Vagina (tissue), 2 donors: Measurements from ENCODE around the gene OR10R2. TPM values are rescaled to one million over a fixed set of nuclear protein-coding genes. Genes with fewer than 3 reads are reported as not detected.

ENCODE experiments used
- DNase-seq, 2 donors: peaks; one replicate each; pipeline ENCODE4 v3.0.0-alpha.2; 2017; ENCODE audit errors: extremely low spot score in 2 of 2
- H3K27ac ChIP-seq: fragments of 200-600 bp; sonication (generic); one replicate; pipeline ENCODE4 v1.5.1; 2019
- H3K27me3 ChIP-seq: fragments of 200-600 bp; sonication (generic); one replicate; pipeline ENCODE4 v1.5.1; 2019
- H3K36me3 ChIP-seq, 2 donors: fragments of 200-600 bp; sonication (generic); one replicate each; pipeline ENCODE4 v1.5.1; 2017 to 2019
- H3K4me1 ChIP-seq: fragments of 200-600 bp; sonication (generic); one replicate; pipeline ENCODE4 v1.5.1; 2019
- H3K4me3 ChIP-seq, 2 donors: fragments of 200-600 bp; sonication (generic); 1 replicate in 1 of 2; 2 replicates in 1 of 2; pipeline ENCODE4 v1.5.1; 2016 to 2019
- H3K9me3 ChIP-seq: fragments of 200-600 bp; sonication (generic); one replicate; pipeline ENCODE4 v1.5.1; 2019
- POLR2A ChIP-seq, 2 donors: fragments of 450-650 bp; IDR thresholded peaks; one replicate each; pipeline ENCODE4 v1.6.1; 2017; ENCODE audit warnings: antibody characterized with exemption in 2 of 2, mild to moderate bottlenecking in 2 of 2, moderate library complexity in 2 of 2
- POLR2AphosphoS5 ChIP-seq, 2 donors: sonication (generic); formaldehyde crosslinking; IDR thresholded peaks; one replicate each; pipeline ENCODE4 v1.9.0; 2017; ENCODE audit warnings: antibody characterized with exemption in 2 of 2, mild to moderate bottlenecking in 2 of 2, low read depth in 1 of 2; ENCODE audit not compliant: insufficient read depth in 1 of 2
- intact Hi-C: fragments of 100-400 bp; cut with DNase I; formaldehyde crosslinking; loops from one replicate; pipeline ENCODE4 v1.15.1; 2023
- total RNA-seq: library from RNA; depleted of rRNA; stranded (reverse); fragments of >200 nt; gene quantifications from one replicate; pipeline ENCODE4 v1.2.3, GENCODE V29; 2016
- TF ChIP-seq, protein P1 (sequence below), 3 experiments: fragments of 450-650 bp in 2 of 3; fragments of 200-600 bp in 1 of 3; sonication (generic) in 1 of 3; IDR thresholded peaks; one replicate each; pipeline ENCODE4 v1.5.1; 2017 to 2019; ENCODE audit warnings: antibody characterized with exemption in 3 of 3, mild to moderate bottlenecking in 2 of 3, moderate library complexity in 2 of 3

The OR10R2 gene
- total RNA-seq, 1 donor from 2014 or later, result not detected

GRCh38 chr1:158485455-158485854, 13.4 kb downstream of the OR10R2 start:
- DNase-seq, result no peak
- no peak overlapping the region for H3K27ac ChIP-seq
- no peak for TF ChIP-seq POLR2A (IDR thresholded peaks at IDR 0.05)
- TF ChIP-seq POLR2AphosphoS5 (IDR thresholded peaks at IDR 0.05; ENCODE audit: insufficient read depth in 1 of 2, low read depth in 1 of 2), result no peak
- TF ChIP-seq, protein P1, sequence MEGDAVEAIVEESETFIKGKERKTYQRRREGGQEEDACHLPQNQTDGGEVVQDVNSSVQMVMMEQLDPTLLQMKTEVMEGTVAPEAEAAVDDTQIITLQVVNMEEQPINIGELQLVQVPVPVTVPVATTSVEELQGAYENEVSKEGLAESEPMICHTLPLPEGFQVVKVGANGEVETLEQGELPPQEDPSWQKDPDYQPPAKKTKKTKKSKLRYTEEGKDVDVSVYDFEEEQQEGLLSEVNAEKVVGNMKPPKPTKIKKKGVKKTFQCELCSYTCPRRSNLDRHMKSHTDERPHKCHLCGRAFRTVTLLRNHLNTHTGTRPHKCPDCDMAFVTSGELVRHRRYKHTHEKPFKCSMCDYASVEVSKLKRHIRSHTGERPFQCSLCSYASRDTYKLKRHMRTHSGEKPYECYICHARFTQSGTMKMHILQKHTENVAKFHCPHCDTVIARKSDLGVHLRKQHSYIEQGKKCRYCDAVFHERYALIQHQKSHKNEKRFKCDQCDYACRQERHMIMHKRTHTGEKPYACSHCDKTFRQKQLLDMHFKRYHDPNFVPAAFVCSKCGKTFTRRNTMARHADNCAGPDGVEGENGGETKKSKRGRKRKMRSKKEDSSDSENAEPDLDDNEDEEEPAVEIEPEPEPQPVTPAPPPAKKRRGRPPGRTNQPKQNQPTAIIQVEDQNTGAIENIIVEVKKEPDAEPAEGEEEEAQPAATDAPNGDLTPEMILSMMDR (IDR thresholded peaks at IDR 0.05), result no peak
- intact Hi-C loops, result no loop called here
- no peaks in the 10 kb centered on the region for H3K36me3 ChIP-seq
- H3K9me3 ChIP-seq, result no peaks in the 10 kb centered on the region
- H3K4me3 ChIP-seq, result no peak overlapping the region
- no peaks in the 10 kb centered on the region for H3K27me3 ChIP-seq
- H3K4me1 ChIP-seq, result no peaks in the 10 kb centered on the region

GRCh38 chr1:158491316-158491715, 19.3 kb downstream of the OR10R2 start:
- intact Hi-C loops, result no loop called here
- Histone ChIP-seq H3K4me3 (no peak overlapping the region), H3K27ac (no peak overlapping the region), H3K9me3 (no peaks in the 10 kb centered on the region), H3K36me3 (no peaks in the 10 kb centered on the region), H3K27me3 (no peaks in the 10 kb centered on the region), H3K4me1 (no peaks in the 10 kb centered on the region)
- no peak for DNase-seq
- TF ChIP-seq POLR2AphosphoS5 (IDR thresholded peaks at IDR 0.05; ENCODE audit: insufficient read depth in 1 of 2, low read depth in 1 of 2) (no peak), POLR2A (IDR thresholded peaks at IDR 0.05) (no peak)
- TF ChIP-seq, protein P1 (IDR thresholded peaks at IDR 0.05), result no peak

GRCh38 chr1:158493054-158493453, 21.0 kb downstream of the OR10R2 start:
- intact Hi-C loops, result no loop called here

GRCh38 chr1:158494796-158495195, 22.8 kb downstream of the OR10R2 start:
- Histone ChIP-seq H3K27ac (no peak overlapping the region), H3K4me1 (no peaks in the 10 kb centered on the region), H3K9me3 (no peaks in the 10 kb centered on the region), H3K4me3 (no peak overlapping the region), H3K36me3 (no peaks in the 10 kb centered on the region), H3K27me3 (no peaks in the 10 kb centered on the region)
- TF ChIP-seq POLR2AphosphoS5 (IDR thresholded peaks at IDR 0.05; ENCODE audit: insufficient read depth in 1 of 2, low read depth in 1 of 2), result no peak
- DNase-seq, result no peak
- intact Hi-C loops, result no loop called here

More at GRCh38 chr1:158493054-158493453, 21.0 kb downstream of the OR10R2 start:
- no peak overlapping the region for H3K27ac ChIP-seq
- no peaks in the 10 kb centered on the region for H3K27me3 ChIP-seq
- H3K4me1 ChIP-seq, result no peaks in the 10 kb centered on the region
- H3K36me3 ChIP-seq, result no peaks in the 10 kb centered on the region
- H3K9me3 ChIP-seq, result no peaks in the 10 kb centered on the region
- no peak for DNase-seq
- TF ChIP-seq POLR2AphosphoS5 (IDR thresholded peaks at IDR 0.05; ENCODE audit: insufficient read depth in 1 of 2, low read depth in 1 of 2), result no peak
- TF ChIP-seq, protein P1 (IDR thresholded peaks at IDR 0.05), result no peak
- no peak for TF ChIP-seq POLR2A (IDR thresholded peaks at IDR 0.05)
- no peak overlapping the region for H3K4me3 ChIP-seq

- Histone ChIP-seq H3K27me3 (no peaks in the 10 kb centered on the region), H3K4me1 (no peaks in the 10 kb centered on the region), H3K27ac (no peak overlapping the region), H3K36me3 (no peaks in the 10 kb centered on the region), H3K4me3 (no peak overlapping the region), H3K9me3 (no peaks in the 10 kb centered on the region)
- intact Hi-C loops, result no loop called here
- no peak for TF ChIP-seq POLR2A (IDR thresholded peaks at IDR 0.05)
- no peak for TF ChIP-seq POLR2AphosphoS5 (IDR thresholded peaks at IDR 0.05; ENCODE audit: insufficient read depth in 1 of 2, low read depth in 1 of 2)
- DNase-seq, result no peak
Observed at GRCh38 chr1:158496374-158496773, 24.4 kb downstream of the OR10R2 start.

DNA sequence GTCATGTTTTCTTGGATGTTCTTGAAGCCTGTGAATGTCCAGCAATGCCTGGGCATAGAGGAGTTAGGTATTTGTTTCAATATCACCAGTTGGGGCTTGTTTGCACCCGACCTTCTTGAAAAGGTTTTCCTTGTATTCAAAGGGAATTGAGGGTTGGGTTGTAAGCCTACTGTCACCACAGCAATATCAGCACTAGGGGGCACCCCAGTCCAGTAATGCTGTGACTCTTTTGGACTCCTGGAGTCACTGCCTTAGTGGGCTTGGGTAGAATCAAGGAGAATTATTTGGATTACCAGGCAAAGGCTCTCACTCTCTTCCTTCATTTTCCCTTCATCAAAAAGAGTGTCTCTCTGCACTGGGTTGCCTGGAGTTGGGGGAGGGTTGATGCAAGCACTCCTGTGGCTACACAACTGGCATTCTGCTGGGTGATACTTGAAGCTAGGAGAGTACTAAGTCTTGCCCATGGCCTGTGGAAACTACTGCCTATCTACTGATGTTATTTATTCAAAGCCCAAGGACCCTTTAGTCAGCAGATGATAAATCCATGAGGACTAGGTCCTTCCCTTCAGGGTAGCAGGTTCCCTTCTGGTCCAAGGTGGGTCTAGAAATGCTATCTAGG, 34.5 kb downstream of the OR10R2 start:
- no peak overlapping the region for H3K4me3 ChIP-seq
- DNase-seq, result no peak
- H3K9me3 ChIP-seq, result no peaks in the 10 kb centered on the region
- no peaks in the 10 kb centered on the region for H3K36me3 ChIP-seq
- no peaks in the 10 kb centered on the region for H3K27me3 ChIP-seq
- H3K4me1 ChIP-seq, result no peaks in the 10 kb centered on the region
- H3K27ac ChIP-seq, result no peak overlapping the region
- intact Hi-C loops, result no loop called here
- TF ChIP-seq, protein P1 (IDR thresholded peaks at IDR 0.05), result no peak
- TF ChIP-seq POLR2AphosphoS5 (IDR thresholded peaks at IDR 0.05; ENCODE audit: insufficient read depth in 1 of 2, low read depth in 1 of 2) (no peak), POLR2A (IDR thresholded peaks at IDR 0.05) (no peak)
